Mucosa of gallbladder (tissue), 1 donor: ENCODE data around the gene UBE2O. TPM values are rescaled to one million over a fixed set of nuclear protein-coding genes. Genes with fewer than 3 reads are reported as not detected.
"Not testable (repeated sequence)": the region's sequence is repeated elsewhere in the genome, so short reads cannot be mapped to it uniquely, and the experiment has no call there.

Source experiments
- DNase-seq: peaks from one replicate; pipeline ENCODE4 v3.0.0-alpha.2; 2020; ENCODE audit warnings: low spot score
- total RNA-seq: library from RNA; stranded (reverse); gene quantifications from one replicate; pipeline ENCODE4 v1.2.1, GENCODE V29; 2021
- donor health status: DM: no; HTN: no; CAD: no.

The UBE2O gene
- total RNA-seq, 1 donor from 2014 or later: 26.0 TPM

DNA sequence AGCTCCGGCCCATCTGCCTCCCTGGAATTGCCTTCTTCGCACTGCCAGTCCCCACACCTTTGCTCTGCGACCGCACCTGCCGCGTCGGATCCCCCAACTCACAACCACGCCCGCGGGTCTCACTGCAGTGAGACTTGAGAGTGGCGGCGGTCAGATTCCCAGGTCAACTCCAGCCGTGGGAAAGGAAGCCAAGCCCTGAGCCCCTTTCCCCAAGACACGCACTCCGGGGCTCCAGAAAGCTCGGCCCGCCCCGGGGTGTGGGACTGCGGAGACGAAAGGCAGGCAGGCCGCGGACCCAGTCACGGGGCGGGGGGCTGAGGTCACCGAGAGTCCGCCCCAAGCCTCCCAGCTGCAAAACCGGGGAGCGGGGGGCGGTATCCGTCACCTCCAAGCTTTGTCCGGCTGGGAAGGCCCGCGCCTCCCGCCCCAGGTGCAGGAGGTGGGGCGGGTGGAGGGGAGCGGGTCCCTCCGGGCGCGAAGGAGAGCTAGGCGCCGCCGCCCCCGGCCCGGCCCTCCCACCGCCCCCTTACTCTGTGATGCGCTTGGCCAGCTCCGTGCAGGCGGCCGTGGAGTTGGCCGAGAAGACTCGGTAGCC, 99.9 kb downstream of the UBE2O start:
- peak; percentile 12 for DNase-seq

DNA sequence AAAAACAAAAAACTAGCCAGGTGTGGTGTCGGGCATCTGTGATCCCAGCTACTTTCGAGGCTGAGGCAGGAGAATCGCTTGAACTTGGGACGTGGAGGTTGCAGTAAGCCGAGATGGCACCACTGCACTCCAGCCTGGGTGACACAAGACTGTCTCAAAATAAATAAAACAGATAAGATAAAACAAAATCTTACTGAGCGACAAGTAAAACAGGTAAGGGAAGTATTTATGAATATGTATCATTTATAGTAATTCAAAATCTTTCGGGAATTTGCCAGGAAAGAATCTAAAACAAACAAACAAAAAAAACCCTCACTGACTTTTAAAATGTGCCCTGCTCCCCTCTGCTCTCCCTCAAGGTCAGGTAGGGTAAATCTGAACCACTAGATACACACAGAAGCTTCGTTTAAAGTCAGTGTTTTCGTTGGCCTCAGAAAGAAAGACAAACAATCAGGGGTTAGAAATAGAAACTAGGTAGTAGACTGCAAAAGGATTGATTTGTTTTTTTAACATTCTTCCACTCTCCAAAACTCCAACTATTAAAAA, 101.4 kb downstream of the UBE2O start:
- DNase-seq: no peak

DNA sequence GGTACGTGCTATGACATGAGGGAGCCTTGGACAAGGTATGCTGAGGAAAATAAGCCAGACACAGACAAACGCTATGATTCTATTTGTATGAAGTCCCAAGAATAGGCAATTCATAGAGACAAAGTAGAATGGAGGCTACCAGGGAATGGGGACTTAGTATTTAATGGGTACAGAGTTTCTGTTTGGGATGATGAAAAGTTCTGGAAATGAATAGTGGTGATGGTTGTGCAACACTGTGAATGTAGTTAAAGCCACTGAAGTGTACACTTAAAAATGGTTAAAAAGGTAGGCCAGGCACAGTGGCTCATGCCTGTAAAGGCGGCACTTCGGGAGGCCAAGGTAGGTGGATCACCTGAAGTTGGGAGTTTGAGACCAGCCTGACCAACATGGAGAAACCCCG, 102.5 kb downstream of the UBE2O start:
- DNase-seq: no peak

DNA sequence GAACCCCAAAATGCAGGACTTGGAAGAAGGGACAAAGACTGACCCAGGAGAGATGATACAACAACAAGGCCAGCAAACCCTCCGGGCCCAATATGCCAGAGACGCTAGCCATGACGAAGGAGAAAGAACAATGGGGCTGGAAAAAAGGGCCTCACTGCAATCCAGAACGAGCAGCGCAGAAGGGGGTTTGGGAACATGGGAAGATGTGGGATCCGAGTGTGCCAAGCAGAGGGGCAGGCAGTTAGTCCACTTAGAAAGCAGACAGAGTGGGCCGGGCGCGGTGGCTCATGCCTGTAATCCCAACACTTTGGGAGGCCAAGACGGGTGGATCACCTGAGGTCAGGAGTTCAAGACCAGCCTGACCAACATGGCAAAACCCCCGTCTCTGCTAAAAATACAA, 106.0 kb downstream of the UBE2O start:
- DNase-seq: not testable (repeated sequence)

DNA sequence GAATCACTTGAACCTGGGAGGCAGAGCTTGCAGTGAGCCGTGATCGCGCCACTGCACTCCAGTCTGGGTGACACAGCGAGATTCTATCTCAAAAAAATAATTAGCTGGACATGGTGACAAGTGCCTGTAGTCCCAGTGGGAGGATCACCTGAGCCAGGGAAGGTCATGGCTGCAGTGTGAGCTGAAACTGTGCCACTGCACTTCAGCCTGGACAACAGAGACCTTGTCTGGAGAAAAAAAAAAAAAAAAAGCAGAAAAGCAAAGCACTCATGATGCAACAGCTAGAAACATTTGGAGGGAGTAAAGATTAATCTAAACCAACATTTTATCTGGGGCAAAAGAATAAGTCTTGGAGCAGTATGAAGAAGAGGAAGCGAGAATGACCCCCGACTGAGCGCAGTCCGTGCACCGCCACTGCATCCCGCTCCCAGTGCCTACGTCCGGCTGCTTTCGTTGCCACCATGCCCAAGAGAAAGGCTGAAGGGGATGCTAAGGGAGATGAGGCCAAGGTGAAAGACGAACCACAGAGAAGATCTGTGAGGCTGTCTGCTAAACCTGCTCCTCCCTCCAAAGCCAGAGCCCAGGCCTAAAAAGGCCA, 107.5 kb downstream of the UBE2O start:
- no peak for DNase-seq

DNA sequence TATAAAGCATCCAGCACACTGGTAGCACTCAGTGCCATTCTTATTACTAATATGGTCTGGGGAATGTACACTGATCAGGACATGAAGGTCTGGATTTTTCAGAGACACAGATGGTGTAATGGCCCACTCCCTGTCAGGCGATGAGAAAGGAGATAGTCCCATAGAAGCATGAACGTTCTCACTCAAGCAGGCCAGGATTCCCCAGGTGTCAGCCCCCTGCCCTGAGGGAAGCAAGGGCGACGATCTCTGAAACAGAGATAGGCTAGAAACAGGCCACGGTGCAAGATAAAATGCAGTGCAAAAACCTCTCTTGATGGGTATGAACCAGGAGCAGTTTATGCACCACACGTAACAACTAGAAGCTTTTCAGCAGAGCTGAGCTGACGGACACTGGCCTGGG, 109.8 kb downstream of the UBE2O start:
- DNase-seq: no peak

DNA sequence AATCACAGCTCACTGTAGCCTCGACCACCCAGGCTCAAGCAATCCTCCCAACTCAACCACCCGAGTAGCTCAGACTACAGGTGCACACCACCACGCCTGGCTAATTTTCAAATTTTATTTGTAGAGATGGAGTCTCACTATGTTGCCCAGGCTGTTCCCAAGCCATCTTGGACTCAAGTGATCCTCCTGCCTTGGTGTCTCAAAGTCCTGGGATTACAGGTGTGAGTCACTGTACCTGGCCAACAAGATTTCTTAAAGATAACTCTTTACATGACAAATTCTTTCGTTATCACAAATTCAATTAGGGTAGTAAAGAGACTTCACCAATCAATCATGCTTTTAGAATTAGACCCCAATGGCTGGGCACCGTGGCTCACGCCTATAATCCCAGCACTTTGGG, 111.7 kb downstream of the UBE2O start:
- DNase-seq: no peak

Other genes starting within 250 kb of the UBE2O start
- gene RNF157, start 212.7 kb downstream of the UBE2O start, total RNA-seq: 3.3 TPM
- gene UBALD2, start 187.8 kb downstream of the UBE2O start, total RNA-seq: 109 TPM
- 3.8 TPM for gene QRICH2, start 144.9 kb downstream of the UBE2O start, total RNA-seq
- 52.2 TPM for gene PRPSAP1, start 99.2 kb downstream of the UBE2O start, total RNA-seq
- 4.0 TPM for gene SPHK1, start 68.5 kb downstream of the UBE2O start, total RNA-seq
- not detected for gene AANAT, start 14.5 kb upstream of the UBE2O start, total RNA-seq
- 48.8 TPM for gene RHBDF2, start 48.3 kb upstream of the UBE2O start, total RNA-seq
- gene CYGB, start 84.6 kb upstream of the UBE2O start, total RNA-seq: 14.7 TPM
- gene PRCD, start 86.9 kb upstream of the UBE2O start, total RNA-seq: 4.3 TPM
- gene ST6GALNAC2, start 132.7 kb upstream of the UBE2O start, total RNA-seq: 2.4 TPM
- gene ST6GALNAC1, start 190.6 kb upstream of the UBE2O start, total RNA-seq: 61.0 TPM